Hypothalamus (tissue), 51 donors: ENCODE measurements around the gene ZNF239.
"Not testable (repeated sequence)": the region's sequence is repeated elsewhere in the genome, so short reads cannot be mapped to it uniquely, and the experiment has no call there.

Source experiments
- DNase-seq, 51 donors: peaks; one replicate each; lab custom pipeline; 2025; lab: John Stamatoyannopoulos, UW

Gene ZNF239

GRCh38 chr10:43574001-43574892 is at the start of gene ZNF239:
TSS of gene ZNF239 (minus strand) at chr10:43574616. CDS start at chr10:43558079, 16,537 bp downstream.
- DNase-seq = peak; percentile 20 to 92 (median 78)

GRCh38 chr10:43623351-43623750 is 48.9 kb upstream of the ZNF239 start:
- DNase-seq = no peak

- no peak for DNase-seq
Measured at GRCh38 chr10:43622038-43622437, 47.6 kb upstream of the ZNF239 start.

GRCh38 chr10:43619368-43619767 is 45.0 kb upstream of the ZNF239 start:
- DNase-seq = no peak

GRCh38 chr10:43616697-43617370 is 42.4 kb upstream of the ZNF239 start:
- DNase-seq = no peak

- no peak for DNase-seq
Measured at GRCh38 chr10:43610636-43611035, 36.2 kb upstream of the ZNF239 start.

GRCh38 chr10:43607199-43607573 is 32.8 kb upstream of the ZNF239 start:
- DNase-seq = no peak

- peak; percentile 11 to 82 (median 60) for DNase-seq
Measured at GRCh38 chr10:43606323-43607198, 32.1 kb upstream of the ZNF239 start, which contains the start of gene ZNF485. TSS of gene ZNF485 (plus strand) at chr10:43606438. CDS start at chr10:43607051, 613 bp downstream.

GRCh38 chr10:43605850-43606322 is 31.5 kb upstream of the ZNF239 start:
- no peak for DNase-seq

- DNase-seq = not testable (repeated sequence)
Measured at GRCh38 chr10:43601576-43601975, 27.2 kb upstream of the ZNF239 start.

GRCh38 chr10:43599333-43599732 is 24.9 kb upstream of the ZNF239 start:
- DNase-seq = no peak

GRCh38 chr10:43598446-43598845 is 24.0 kb upstream of the ZNF239 start:
- DNase-seq = no peak

- DNase-seq = no peak
Measured at GRCh38 chr10:43596546-43596945, 22.1 kb upstream of the ZNF239 start.

- DNase-seq = no peak
Measured at GRCh38 chr10:43595739-43596298, 21.4 kb upstream of the ZNF239 start.

- no peak for DNase-seq
Measured at GRCh38 chr10:43594944-43595589, 20.7 kb upstream of the ZNF239 start.

GRCh38 chr10:43591303-43591904 is 17.0 kb upstream of the ZNF239 start:
- DNase-seq = no peak

GRCh38 chr10:43586730-43587115 is 12.3 kb upstream of the ZNF239 start:
- not testable (repeated sequence) for DNase-seq

GRCh38 chr10:43585981-43586729 is 11.7 kb upstream of the ZNF239 start:
- no peak for DNase-seq

- DNase-seq = no peak
Measured at GRCh38 chr10:43585046-43585445, 10.6 kb upstream of the ZNF239 start.
